Esophagus squamous epithelium (tissue), 4 donors: ENCODE data around the gene PHTF2.

Source experiments
- POLR2A ChIP-seq, 4 donors: fragments of 450-650 bp; IDR thresholded peaks; one replicate each; pipeline ENCODE4 v1.6.1; 2017; ENCODE audit warnings: antibody characterized with exemption in 4 of 4, mild to moderate bottlenecking in 4 of 4, moderate library complexity in 3 of 4
- TF ChIP-seq, protein P1 (sequence below), 6 experiments: fragments of 450-650 bp in 4 of 6; fragments of 200-600 bp in 2 of 6; sonication (generic) in 2 of 6; IDR thresholded peaks; one replicate each; pipeline ENCODE4 v1.5.1; 2016 to 2019; ENCODE audit warnings: antibody characterized with exemption in 6 of 6, mild to moderate bottlenecking in 4 of 6, moderate library complexity in 4 of 6

- TF ChIP-seq, protein P1, sequence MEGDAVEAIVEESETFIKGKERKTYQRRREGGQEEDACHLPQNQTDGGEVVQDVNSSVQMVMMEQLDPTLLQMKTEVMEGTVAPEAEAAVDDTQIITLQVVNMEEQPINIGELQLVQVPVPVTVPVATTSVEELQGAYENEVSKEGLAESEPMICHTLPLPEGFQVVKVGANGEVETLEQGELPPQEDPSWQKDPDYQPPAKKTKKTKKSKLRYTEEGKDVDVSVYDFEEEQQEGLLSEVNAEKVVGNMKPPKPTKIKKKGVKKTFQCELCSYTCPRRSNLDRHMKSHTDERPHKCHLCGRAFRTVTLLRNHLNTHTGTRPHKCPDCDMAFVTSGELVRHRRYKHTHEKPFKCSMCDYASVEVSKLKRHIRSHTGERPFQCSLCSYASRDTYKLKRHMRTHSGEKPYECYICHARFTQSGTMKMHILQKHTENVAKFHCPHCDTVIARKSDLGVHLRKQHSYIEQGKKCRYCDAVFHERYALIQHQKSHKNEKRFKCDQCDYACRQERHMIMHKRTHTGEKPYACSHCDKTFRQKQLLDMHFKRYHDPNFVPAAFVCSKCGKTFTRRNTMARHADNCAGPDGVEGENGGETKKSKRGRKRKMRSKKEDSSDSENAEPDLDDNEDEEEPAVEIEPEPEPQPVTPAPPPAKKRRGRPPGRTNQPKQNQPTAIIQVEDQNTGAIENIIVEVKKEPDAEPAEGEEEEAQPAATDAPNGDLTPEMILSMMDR (IDR thresholded peaks at IDR 0.05): no peak
- TF ChIP-seq POLR2A (IDR thresholded peaks at IDR 0.05): no peak
Measured at GRCh38 chr7:77954773-77955555, 156.4 kb downstream of the PHTF2 start.
